WTC11 (cell line): ENCODE results near the gene BFSP2. TPM values are rescaled to one million over a fixed set of nuclear protein-coding genes. Genes with fewer than 3 reads are reported as not detected.

ENCODE experiments used
- ATAC-seq: fragments of 200-7000 bp; cut with Tn5 transposase; 2 replicates; pipeline ENCODE4 v1.10.0; 2021; ENCODE audit warnings: mild to moderate bottlenecking, moderate library complexity
- CTCF ChIA-PET: fragments of 300-600 bp; sonication (Branson Sonifier 250); formaldehyde crosslinking; loops from one replicate; lab custom pipeline; 2021; ENCODE audit warnings: antibody characterized with exemption; lab: Charles Lee
- POLR2A ChIA-PET: fragments of 350-600 bp; sonication (Branson Sonifier 250); formaldehyde crosslinking; loops from one replicate; lab custom pipeline; 2021; ENCODE audit warnings: antibody characterized with exemption; lab: Charles Lee
- DNase-seq: peaks from one replicate; pipeline ENCODE4 v3.0.0; 2021; ENCODE audit warnings: low spot score
- H3K27ac Mint-ChIP-seq: 2 replicates; pipeline ENCODE4 v1.8.0; 2021; ENCODE audit warnings: mixed read lengths
- H3K27me3 Mint-ChIP-seq: 2 replicates; pipeline ENCODE4 v1.8.0; 2021; ENCODE audit warnings: low read depth, mild to moderate bottlenecking, moderate library complexity, mixed read lengths
- H3K36me3 Mint-ChIP-seq: 2 replicates; pipeline ENCODE4 v1.8.0; 2021; ENCODE audit warnings: mixed read lengths
- H3K4me1 Mint-ChIP-seq: 2 replicates; pipeline ENCODE4 v1.8.0; 2022; ENCODE audit warnings: mixed read lengths
- H3K4me3 Mint-ChIP-seq: 2 replicates; pipeline ENCODE4 v1.8.0; 2021; ENCODE audit warnings: mild to moderate bottlenecking, moderate library complexity, mixed read lengths
- H3K9me3 Mint-ChIP-seq: 2 replicates; pipeline ENCODE4 v1.8.0; 2021; ENCODE audit warnings: mixed read lengths
- ATF1 ChIP-seq: sonication (generic); formaldehyde crosslinking; IDR thresholded peaks from 2 replicates; pipeline ENCODE4 v1.8.1; 2023; ENCODE audit warnings: mild to moderate bottlenecking, moderate library complexity, missing genetic modification reagents
- ATF2 ChIP-seq: sonication (generic); formaldehyde crosslinking; IDR thresholded peaks from 2 replicates; pipeline ENCODE4 v1.8.1; 2022; ENCODE audit warnings: low read depth, missing genetic modification reagents, borderline replicate concordance
- CREB1 ChIP-seq: sonication (generic); formaldehyde crosslinking; IDR thresholded peaks from 2 replicates; pipeline ENCODE4 v1.8.0; 2023; ENCODE audit warnings: mild to moderate bottlenecking, missing genetic modification reagents
- ELF4 ChIP-seq: sonication (generic); formaldehyde crosslinking; IDR thresholded peaks from 2 replicates; pipeline ENCODE4 v1.8.1; 2022; ENCODE audit warnings: low read depth, mild to moderate bottlenecking, moderate library complexity, missing genetic modification reagents
- FOXP1 ChIP-seq: sonication (generic); formaldehyde crosslinking; IDR thresholded peaks from 2 replicates; pipeline ENCODE4 v1.8.0; 2022; ENCODE audit warnings: missing genetic modification reagents, mild to moderate bottlenecking, moderate library complexity, borderline replicate concordance
- FOXP4 ChIP-seq: sonication (generic); formaldehyde crosslinking; IDR thresholded peaks from 2 replicates; pipeline ENCODE4 v1.8.0; 2022; ENCODE audit warnings: mild to moderate bottlenecking, missing genetic modification reagents
- MYBL2 ChIP-seq: sonication (generic); formaldehyde crosslinking; IDR thresholded peaks from 2 replicates; pipeline ENCODE4 v1.8.1; 2023; ENCODE audit warnings: mild to moderate bottlenecking, moderate library complexity, missing genetic modification reagents
- STAT6 ChIP-seq: sonication (generic); formaldehyde crosslinking; conservative IDR thresholded peaks from 2 replicates; pipeline ENCODE4 v1.8.1; 2023; ENCODE audit warnings: mild to moderate bottlenecking, low read depth, missing genetic modification reagents, moderate library complexity
- USF1 ChIP-seq: sonication (generic); formaldehyde crosslinking; IDR thresholded peaks from 2 replicates; pipeline ENCODE4 v1.8.0; 2022; ENCODE audit warnings: mild to moderate bottlenecking, missing genetic modification reagents
- ZNF121 ChIP-seq: sonication (generic); formaldehyde crosslinking; IDR thresholded peaks from 2 replicates; pipeline ENCODE4 v1.8.0; 2023; ENCODE audit warnings: missing genetic modification reagents
- ZNF281 ChIP-seq: sonication (generic); formaldehyde crosslinking; IDR thresholded peaks from 2 replicates; pipeline ENCODE4 v1.8.0; 2023; ENCODE audit warnings: mild to moderate bottlenecking, missing genetic modification reagents
- ZNF423 ChIP-seq: fragments of 250-450 bp; sonication (Bioruptor Pico); IDR thresholded peaks from 2 replicates; pipeline ENCODE4 v2.1.2; 2022; ENCODE audit warnings: mild to moderate bottlenecking, moderate library complexity
- ZNF425 ChIP-seq: fragments of 250-450 bp; sonication (Bioruptor Pico); conservative IDR thresholded peaks from 2 replicates; pipeline ENCODE4 v1.9.0; 2021; ENCODE audit warnings: mild to moderate bottlenecking
- ZNF671 ChIP-seq: fragments of 250-450 bp; sonication (Bioruptor Pico); IDR thresholded peaks from 2 replicates; pipeline ENCODE4 v1.8.0; 2021; ENCODE audit warnings: mild to moderate bottlenecking
- total RNA-seq: library from RNA; stranded (reverse); gene quantifications from 3 replicates; pipeline ENCODE4 v1.2.3, GENCODE V29; 2021

BFSP2 gene
- total RNA-seq, 1 experiment from 2014 or later = not detected

- H3K4me3 Mint-ChIP-seq = no peak overlapping the region
- H3K4me1 Mint-ChIP-seq = peaks cover 17% of the 10 kb centered on the region
- no peak for TF ChIP-seq STAT6 (CRISPR knock-in tag)
- TF ChIP-seq ZNF423 = no peak
- no peak for TF ChIP-seq MYBL2 (CRISPR knock-in tag)
- ChIA-PET POLR2A (no interaction called here), CTCF (no interaction called here)
- ATAC-seq (no peak), DNase-seq (no peak)
- no peaks in the 10 kb centered on the region for H3K27me3 Mint-ChIP-seq
- H3K9me3 Mint-ChIP-seq = no peaks in the 10 kb centered on the region
- H3K27ac Mint-ChIP-seq = no peak overlapping the region
- H3K36me3 Mint-ChIP-seq = no peaks in the 10 kb centered on the region
Observed at GRCh38 chr3:133455281-133455680, 55.4 kb downstream of the BFSP2 start.

- ChIA-PET POLR2A (no interaction called here), CTCF (no interaction called here)
- H3K36me3 Mint-ChIP-seq = no peaks in the 10 kb centered on the region
- DNase-seq (no peak), ATAC-seq (no peak)
- H3K27me3 Mint-ChIP-seq = no peaks in the 10 kb centered on the region
- no peak overlapping the region for H3K27ac Mint-ChIP-seq
- H3K9me3 Mint-ChIP-seq = no peaks in the 10 kb centered on the region
- H3K4me1 Mint-ChIP-seq = peaks cover 23% of the 10 kb centered on the region
- TF ChIP-seq ZNF281 (CRISPR knock-in tag) (no peak), USF1 (CRISPR knock-in tag) (no peak)
- H3K4me3 Mint-ChIP-seq = no peak overlapping the region
Observed at GRCh38 chr3:133455960-133456359, 56.1 kb downstream of the BFSP2 start.

GRCh38 chr3:133457025-133457424 is 57.2 kb downstream of the BFSP2 start:
- DNase-seq (no peak), ATAC-seq (no peak)
- no peaks in the 10 kb centered on the region for H3K27me3 Mint-ChIP-seq
- peaks cover 34% of the 10 kb centered on the region for H3K4me1 Mint-ChIP-seq
- ChIA-PET CTCF (interaction anchor here (1.1 to 1.5 kb wide), 3 partner anchors 11 to 15 kb away, joined by 3 to 7 read pairs (median 5); no protein-coding TSS in a partner anchor), POLR2A (no interaction called here)
- TF ChIP-seq FOXP4 (CRISPR knock-in tag) = no peak
- TF ChIP-seq ATF1 (CRISPR knock-in tag) = no peak
- no peak for TF ChIP-seq ZNF425 (CRISPR knock-in tag)
- no peak for TF ChIP-seq MYBL2 (CRISPR knock-in tag)
- TF ChIP-seq FOXP1 (CRISPR knock-in tag) = no peak
- no peak for TF ChIP-seq ELF4 (CRISPR knock-in tag)
- TF ChIP-seq ATF2 (CRISPR knock-in tag) = no peak
- TF ChIP-seq CREB1 (CRISPR knock-in tag) = no peak
- no peak for TF ChIP-seq ZNF121 (CRISPR knock-in tag)
- no peak for TF ChIP-seq ZNF671 (CRISPR knock-in tag)
- no peak overlapping the region for H3K4me3 Mint-ChIP-seq
- no peaks in the 10 kb centered on the region for H3K9me3 Mint-ChIP-seq
- no peaks in the 10 kb centered on the region for H3K36me3 Mint-ChIP-seq
- H3K27ac Mint-ChIP-seq = no peak overlapping the region
